GM13976 (cell line): Measurements from ENCODE around the gene FOXC2.

Experiments
- DNase-seq: peaks from one replicate; pipeline ENCODE4 v3.0.0; 2012; ENCODE audit warnings: low spot score
- CTCF ChIP-seq: IDR thresholded peaks from 2 replicates; pipeline ENCODE4 v1.5.1; 2012; ENCODE audit warnings: borderline replicate concordance, mild to moderate bottlenecking; ENCODE audit not compliant: insufficient read depth; ENCODE audit errors: extremely low read depth, missing control alignments, control extremely low read depth
- in situ Hi-C: fragments of 300-500 bp; cut with MboI; formaldehyde crosslinking; loops from one replicate; pipeline ENCODE4 v1.12.0; 2022; ENCODE audit warnings: low sequenced_read_pairs, mixed read lengths, inconsistent platforms; ENCODE audit not compliant: unreplicated experiment

Gene FOXC2

GRCh38 chr16:86531641-86532525 lies 34.7 kb upstream of the FOXC2 start:
- no peak for TF ChIP-seq CTCF
- no peak for DNase-seq
- in situ Hi-C loops = no loop called here

GRCh38 chr16:86532526-86532815 lies 34.2 kb upstream of the FOXC2 start:
- no peak for TF ChIP-seq CTCF
- DNase-seq = no peak
- in situ Hi-C loops = no loop called here

GRCh38 chr16:86533076-86533475 lies 33.6 kb upstream of the FOXC2 start:
- in situ Hi-C loops = no loop called here

GRCh38 chr16:86533767-86534351 lies 32.8 kb upstream of the FOXC2 start:
- TF ChIP-seq CTCF = no peak
- in situ Hi-C loops = no loop called here
- DNase-seq = no peak

More at GRCh38 chr16:86533076-86533475, 33.6 kb upstream of the FOXC2 start:
- DNase-seq = no peak
- no peak for TF ChIP-seq CTCF

GRCh38 chr16:86534779-86535615 lies 31.6 kb upstream of the FOXC2 start:
- no peak for TF ChIP-seq CTCF
- in situ Hi-C loops = no loop called here
- DNase-seq = no peak

- in situ Hi-C loops = no loop called here
- no peak for TF ChIP-seq CTCF
- no peak for DNase-seq
These were observed 30.0 kb upstream of the FOXC2 start for GRCh38 chr16:86536621-86537020.
